CD4-positive, alpha-beta memory T cell (primary cell): ENCODE results near the gene IGSF3. TPM values are rescaled to one million over a fixed set of nuclear protein-coding genes. Genes with fewer than 3 reads are reported as not detected.

Source experiments
- CTCF ChIA-PET: fragments of 350-600 bp; sonication (Branson Sonifier 250); formaldehyde crosslinking; loops from one replicate; lab custom pipeline; 2021; ENCODE audit warnings: inconsistent platforms; ENCODE audit not compliant: partially characterized antibody; lab: Charles Lee
- POLR2A ChIA-PET: fragments of 350-600 bp; sonication (Branson Sonifier 250); formaldehyde crosslinking; loops from one replicate; lab custom pipeline; 2021; ENCODE audit not compliant: partially characterized antibody; lab: Charles Lee
- DNase-seq, 5 donors: peaks; one replicate each; pipeline versions ENCODE4 v3.0.0 to v3.0.0-alpha.2; 2020 to 2022; ENCODE audit warnings: mixed read lengths in 1 of 5
- H3K27ac ChIP-seq: one replicate; pipeline ENCODE4 v1.7.0; 2013; ENCODE audit warnings: low read depth, low read length
- H3K27me3 ChIP-seq: 2 replicates; pipeline ENCODE4 v1.7.0; 2013; ENCODE audit warnings: mild to moderate bottlenecking, low read length, moderate library complexity; ENCODE audit not compliant: insufficient read depth
- H3K36me3 ChIP-seq: 2 replicates; pipeline ENCODE4 v1.7.0; 2013; ENCODE audit warnings: mild to moderate bottlenecking, low read length, moderate library complexity; ENCODE audit not compliant: insufficient read depth
- H3K4me1 ChIP-seq: 2 replicates; pipeline ENCODE4 v1.7.0; 2013; ENCODE audit warnings: mild to moderate bottlenecking, low read length, moderate library complexity; ENCODE audit not compliant: insufficient read depth
- H3K4me3 ChIP-seq, 2 donors: one replicate each; pipeline ENCODE4 v1.7.0; 2013; ENCODE audit warnings: low read length in 2 of 2, mild to moderate bottlenecking in 1 of 2
- H3K9me3 ChIP-seq, 2 donors: one replicate each; pipeline ENCODE4 v1.7.0; 2013; ENCODE audit warnings: low read length in 2 of 2, control low read depth in 1 of 2; ENCODE audit not compliant: control insufficient read depth in 1 of 2
- H3K27ac Mint-ChIP-seq, 7 donors: one replicate each; pipeline ENCODE4 v1.8.0; 2020 to 2021; ENCODE audit warnings: mixed read lengths in 7 of 7, mild to moderate bottlenecking in 6 of 7, inconsistent platforms in 3 of 7, moderate library complexity in 3 of 7
- H3K27me3 Mint-ChIP-seq, 2 donors: one replicate each; pipeline ENCODE4 v1.8.0; 2020 to 2021; ENCODE audit warnings: mixed read lengths in 2 of 2
- H3K36me3 Mint-ChIP-seq, 2 donors: one replicate each; pipeline ENCODE4 v1.8.0; 2020 to 2021; ENCODE audit warnings: mixed read lengths in 2 of 2, inconsistent platforms in 1 of 2, mild to moderate bottlenecking in 1 of 2
- H3K4me1 Mint-ChIP-seq, 4 donors: one replicate each; pipeline ENCODE4 v1.8.0; 2020 to 2021; ENCODE audit warnings: mixed read lengths in 4 of 4, mild to moderate bottlenecking in 1 of 4
- H3K4me3 Mint-ChIP-seq, 8 donors: one replicate each; pipeline ENCODE4 v1.8.0; 2020 to 2021; ENCODE audit warnings: mixed read lengths in 8 of 8, mild to moderate bottlenecking in 7 of 8, moderate library complexity in 6 of 8, inconsistent platforms in 3 of 8
- H3K9me3 Mint-ChIP-seq, 8 donors: one replicate each; pipeline ENCODE4 v1.8.0; 2020 to 2021; ENCODE audit warnings: mixed read lengths in 8 of 8, mild to moderate bottlenecking in 5 of 8, inconsistent platforms in 3 of 8, moderate library complexity in 1 of 8
- intact Hi-C: fragments of 100-400 bp; cut with micrococcal nuclease; formaldehyde crosslinking; loops from one replicate; pipeline ENCODE4 v1.15.1; 2023
- polyA plus RNA-seq, 2 donors: library from polyadenylated mRNA; unstranded; fragments of 300-500 nt; fragmentation: Illumina TruSeq; gene quantifications; one replicate each; pipeline ENCODE4 v1.2.3, GENCODE V29; 2021
- total RNA-seq, 2 experiments: library from RNA; stranded (reverse); gene quantifications; one replicate each; pipeline ENCODE4 v1.2.3, GENCODE V29; 2021

IGSF3 gene
- total and polyA plus RNA-seq, 4 experiments from 2014 or later, result 0.06 TPM; not detected in 3

DNA sequence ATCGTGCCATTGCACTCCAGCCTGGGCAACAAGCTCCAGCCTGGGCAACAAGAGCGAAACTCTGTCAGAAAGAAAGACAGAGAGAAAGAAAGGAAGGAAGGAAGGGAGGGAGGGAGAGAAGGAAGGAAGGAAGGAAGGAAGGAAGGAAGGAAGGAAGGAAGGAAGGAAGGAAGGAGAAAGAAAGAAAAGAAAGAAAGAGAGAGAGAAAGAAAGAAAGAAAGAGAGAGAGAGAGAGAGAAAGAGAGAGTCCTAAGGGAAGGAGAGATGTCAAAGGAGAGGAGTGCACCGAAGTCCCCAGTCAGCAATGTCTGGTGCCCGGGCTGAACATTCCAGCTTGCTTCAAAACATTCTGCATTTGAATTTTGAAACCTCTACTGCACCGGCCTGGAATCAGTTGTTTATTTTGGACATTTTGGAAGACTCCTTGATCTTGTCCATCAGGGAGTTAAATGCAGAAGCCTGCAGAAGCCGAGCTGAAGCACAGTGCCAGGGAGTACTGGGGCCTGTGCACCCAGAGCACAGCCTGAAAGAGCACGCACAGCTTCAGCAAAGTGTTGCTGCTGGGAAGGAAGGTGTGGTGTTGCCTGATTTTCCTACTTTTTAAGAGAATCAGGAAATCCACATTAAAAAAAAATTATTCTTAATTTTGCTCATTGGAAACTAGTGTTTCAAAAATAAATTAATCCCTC is 3.7 kb upstream of the IGSF3 start:
- no peaks in the 10 kb centered on the region for H3K36me3 ChIP-seq
- intact Hi-C loops, result loop anchor here (5.0 kb wide), 1 partner anchor 534 kb away; no protein-coding TSS in a partner anchor
- Mint-ChIP-seq H3K4me1 (peaks cover 8 to 15% (median 9%) of the 10 kb centered on the region in 4 donors), H3K36me3 (no peaks in the 10 kb centered on the region), H3K27me3 (peaks cover 13 to 17% of the 10 kb centered on the region in 2 donors), H3K9me3 (no peaks in the 10 kb centered on the region), H3K27ac (no peak overlapping the region), H3K4me3 (no peak overlapping the region)
- ChIA-PET POLR2A (no interaction called here), CTCF (interaction anchor here (0.6 to 3.1 kb wide), 9 partner anchors 8 to 272 kb away, joined by 3 to 15 read pairs (median 4); no protein-coding TSS in a partner anchor)
- peaks cover 10% of the 10 kb centered on the region for H3K27me3 ChIP-seq
- H3K9me3 ChIP-seq, result no peaks in the 10 kb centered on the region
- H3K27ac ChIP-seq, result no peak overlapping the region
- H3K4me1 ChIP-seq, result peaks cover 9% of the 10 kb centered on the region
- no peak for DNase-seq
- H3K4me3 ChIP-seq, result no peak overlapping the region

DNA sequence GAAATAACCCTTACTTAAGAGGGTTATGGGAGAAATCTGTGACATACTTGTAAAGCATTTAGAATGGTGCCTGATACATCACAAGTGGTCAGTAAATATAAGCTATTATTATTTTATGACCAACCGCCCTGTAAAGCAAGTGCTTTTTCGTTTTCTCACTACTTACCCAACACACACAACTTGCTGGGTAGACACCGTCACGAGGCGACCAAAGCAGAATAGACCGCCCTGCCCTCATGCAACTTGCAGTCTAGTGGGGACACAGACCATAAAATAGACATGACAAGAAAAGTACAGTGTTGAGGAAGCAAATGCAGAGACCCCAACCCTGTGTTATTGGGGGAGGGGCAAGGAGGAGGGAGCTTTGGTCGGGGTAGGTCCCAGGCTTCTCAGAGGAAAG is 744 bp upstream of the IGSF3 start:
- H3K4me1 ChIP-seq, result peaks cover 9% of the 10 kb centered on the region
- peaks cover 12% of the 10 kb centered on the region for H3K27me3 ChIP-seq
- Mint-ChIP-seq H3K4me3 (peak overlapping the region; percentile 72 to 84 (median 80)), H3K27me3 (peaks cover 19 to 23% of the 10 kb centered on the region in 2 donors), H3K36me3 (no peaks in the 10 kb centered on the region), H3K27ac (peak overlapping the region in 3 of 7 donors; percentile 4 to 58 (median 54)), H3K9me3 (no peaks in the 10 kb centered on the region), H3K4me1 (peaks cover 9 to 18% (median 11%) of the 10 kb centered on the region in 4 donors)
- intact Hi-C loops, result no loop called here
- ChIA-PET POLR2A (interaction anchor here (0.9 to 2.5 kb wide), 2 partner anchors 94 to 392 kb away, joined by 3 to 6 read pairs; partner anchors contain the start of gene TTF2), CTCF (interaction anchor here (1.6 kb wide), 1 partner anchor 94 kb away, joined by 4 read pairs; no protein-coding TSS in a partner anchor)
- no peaks in the 10 kb centered on the region for H3K36me3 ChIP-seq
- DNase-seq, result no peak
- H3K9me3 ChIP-seq, result no peaks in the 10 kb centered on the region
- H3K4me3 ChIP-seq, result no peak overlapping the region
- H3K27ac ChIP-seq, result no peak overlapping the region

DNA sequence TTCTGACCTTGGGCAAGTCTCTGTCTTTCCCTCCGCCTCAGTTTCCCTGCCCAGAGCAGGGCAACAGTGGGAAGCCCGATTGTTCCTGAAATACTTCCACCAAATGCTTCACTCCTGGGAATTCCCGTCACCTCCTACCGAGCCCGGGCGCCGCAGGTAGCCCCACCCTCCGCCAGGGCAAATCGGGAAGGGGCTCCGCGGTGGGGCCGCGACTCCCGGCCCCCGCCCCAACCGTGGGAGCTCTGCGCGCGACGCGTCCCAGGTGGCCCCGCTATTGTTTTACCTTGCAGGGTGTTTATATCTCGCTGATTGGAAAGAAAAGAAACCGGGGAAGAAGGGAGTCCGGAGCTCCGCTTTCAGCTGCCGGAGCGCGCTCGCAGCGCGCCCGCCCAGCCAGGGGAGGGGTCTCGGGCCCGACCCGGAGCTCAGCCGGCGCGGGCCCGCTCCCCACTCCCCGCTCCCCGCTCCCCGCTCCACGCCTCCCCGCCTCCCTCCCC is 407 bp downstream of the IGSF3 start:
- peak in 2 of 5 donors; percentile 10 to 14 for DNase-seq

DNA sequence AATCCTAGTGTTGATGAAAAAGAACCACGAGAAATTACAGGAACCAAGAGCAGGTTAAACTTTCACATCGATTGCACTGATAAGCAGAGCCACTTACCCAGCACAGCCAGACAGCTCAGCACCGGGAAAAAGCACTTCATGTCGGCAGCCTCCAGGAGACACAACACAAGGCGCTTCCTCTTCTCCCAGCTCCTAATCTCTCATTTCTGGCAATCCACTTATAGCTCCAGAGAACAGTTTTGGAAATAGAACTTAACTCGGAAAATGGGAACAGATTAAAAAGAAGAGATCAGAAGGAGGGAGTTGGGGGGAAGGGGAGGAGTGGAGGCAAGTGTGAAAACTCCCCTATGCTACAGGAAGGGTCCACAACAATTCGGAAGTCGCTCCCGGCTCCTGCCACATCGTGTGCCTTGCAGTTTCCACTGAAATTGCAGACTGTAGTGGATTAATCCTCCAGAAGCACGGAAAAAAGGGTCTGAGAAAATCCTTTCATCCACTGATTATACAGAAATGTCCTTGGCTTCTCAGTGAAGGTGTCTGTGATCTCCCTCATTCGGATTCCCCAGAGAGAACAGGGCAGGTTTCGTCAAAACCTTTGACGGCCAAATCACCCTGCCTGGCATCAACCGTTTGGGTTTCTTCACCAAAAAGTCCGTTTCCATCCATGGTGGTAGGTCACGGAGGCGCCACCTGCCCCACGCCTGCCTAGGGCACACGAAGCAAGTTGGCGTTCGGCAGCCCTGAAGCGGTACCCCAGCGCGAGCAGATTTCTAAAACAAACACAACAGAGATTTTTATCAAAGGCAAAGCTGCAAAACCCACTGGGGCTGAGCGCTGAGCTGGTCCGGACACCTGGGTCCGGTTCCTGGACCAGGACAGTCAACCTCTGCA is 1.1 kb downstream of the IGSF3 start:
- Mint-ChIP-seq H3K36me3 (no peaks in the 10 kb centered on the region), H3K9me3 (no peaks in the 10 kb centered on the region), H3K4me1 (peaks cover 6 to 18% (median 10%) of the 10 kb centered on the region in 4 donors), H3K27ac (peak overlapping the region in 3 of 7 donors; percentile 14 to 53 (median 47)), H3K4me3 (peak overlapping the region; percentile 75 to 86 (median 82)), H3K27me3 (peaks cover 17 to 23% of the 10 kb centered on the region in 2 donors)
- intact Hi-C loops, result no loop called here
- Histone ChIP-seq H3K36me3 (no peaks in the 10 kb centered on the region), H3K4me3 (peak overlapping the region; percentile 64 to 67), H3K27ac (no peak overlapping the region), H3K9me3 (no peaks in the 10 kb centered on the region), H3K27me3 (peaks cover 12% of the 10 kb centered on the region), H3K4me1 (peaks cover 9% of the 10 kb centered on the region)
- POLR2A ChIA-PET, result interaction anchor here (2.5 kb wide), 1 partner anchor 393 kb away, joined by 6 read pairs; the partner anchor contains the start of gene TTF2
- peak in 1 of 5 donors; percentile 7 for DNase-seq
- CTCF ChIA-PET, result interaction anchor here (1.4 kb wide), 1 partner anchor 92 kb away, joined by 6 read pairs; no protein-coding TSS in a partner anchor

More for the DNA sequence above, 407 bp downstream of the IGSF3 start:
- Mint-ChIP-seq H3K4me1 (peaks cover 7 to 18% (median 10%) of the 10 kb centered on the region in 4 donors), H3K27me3 (peaks cover 17 to 23% of the 10 kb centered on the region in 2 donors), H3K27ac (peak overlapping the region in 1 of 7 donors; percentile 47), H3K4me3 (peak overlapping the region; percentile 75 to 86 (median 82)), H3K36me3 (no peaks in the 10 kb centered on the region), H3K9me3 (no peaks in the 10 kb centered on the region)
- H3K4me3 ChIP-seq, result peak overlapping the region; percentile 64 to 67
- H3K4me1 ChIP-seq, result peaks cover 9% of the 10 kb centered on the region
- ChIA-PET CTCF (interaction anchor here (1.4 kb wide), 1 partner anchor 92 kb away, joined by 6 read pairs; no protein-coding TSS in a partner anchor), POLR2A (interaction anchor here (0.9 to 2.5 kb wide), 2 partner anchors 92 to 393 kb away, joined by 3 to 6 read pairs; partner anchors contain the start of gene TTF2)
- intact Hi-C loops, result no loop called here
- no peak overlapping the region for H3K27ac ChIP-seq
- H3K9me3 ChIP-seq, result no peaks in the 10 kb centered on the region
- H3K36me3 ChIP-seq, result no peaks in the 10 kb centered on the region
- peaks cover 12% of the 10 kb centered on the region for H3K27me3 ChIP-seq

DNA sequence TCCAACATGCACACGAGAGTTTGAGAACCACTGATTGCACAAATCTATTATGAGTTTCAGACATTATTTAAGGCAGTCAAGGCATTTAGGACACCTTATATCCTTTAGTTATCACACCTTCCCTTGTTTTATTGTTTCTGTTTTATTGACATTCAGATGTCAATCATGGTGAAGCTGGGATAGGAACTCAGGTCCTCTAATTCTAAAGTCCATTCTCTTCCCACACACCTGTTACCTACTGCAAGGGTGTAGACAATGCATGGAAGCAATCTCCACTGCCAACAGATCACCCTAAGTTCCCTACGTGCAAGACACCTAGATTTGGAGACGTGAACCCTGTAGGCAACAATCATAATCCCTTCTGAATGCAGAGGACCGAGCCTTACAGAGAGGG is 2.6 kb downstream of the IGSF3 start:
- H3K27ac Mint-ChIP-seq, result no peak overlapping the region
- H3K4me1 ChIP-seq, result peaks cover 9% of the 10 kb centered on the region
- peaks cover 6 to 16% (median 10%) of the 10 kb centered on the region in 4 donors for H3K4me1 Mint-ChIP-seq
- no peak for DNase-seq
- H3K27me3 ChIP-seq, result peaks cover 12% of the 10 kb centered on the region
- no peaks in the 10 kb centered on the region for H3K9me3 ChIP-seq
- H3K36me3 Mint-ChIP-seq, result no peaks in the 10 kb centered on the region
- no peaks in the 10 kb centered on the region for H3K36me3 ChIP-seq
- H3K4me3 Mint-ChIP-seq, result peak overlapping the region in 3 of 8 donors; percentile 8 to 10 (median 8)
- no peak overlapping the region for H3K27ac ChIP-seq
- POLR2A ChIA-PET, result no interaction called here
- CTCF ChIA-PET, result no interaction called here
- H3K4me3 ChIP-seq, result no peak overlapping the region
- peaks cover 17 to 23% of the 10 kb centered on the region in 2 donors for H3K27me3 Mint-ChIP-seq
- H3K9me3 Mint-ChIP-seq, result no peaks in the 10 kb centered on the region
- intact Hi-C loops, result no loop called here

DNA sequence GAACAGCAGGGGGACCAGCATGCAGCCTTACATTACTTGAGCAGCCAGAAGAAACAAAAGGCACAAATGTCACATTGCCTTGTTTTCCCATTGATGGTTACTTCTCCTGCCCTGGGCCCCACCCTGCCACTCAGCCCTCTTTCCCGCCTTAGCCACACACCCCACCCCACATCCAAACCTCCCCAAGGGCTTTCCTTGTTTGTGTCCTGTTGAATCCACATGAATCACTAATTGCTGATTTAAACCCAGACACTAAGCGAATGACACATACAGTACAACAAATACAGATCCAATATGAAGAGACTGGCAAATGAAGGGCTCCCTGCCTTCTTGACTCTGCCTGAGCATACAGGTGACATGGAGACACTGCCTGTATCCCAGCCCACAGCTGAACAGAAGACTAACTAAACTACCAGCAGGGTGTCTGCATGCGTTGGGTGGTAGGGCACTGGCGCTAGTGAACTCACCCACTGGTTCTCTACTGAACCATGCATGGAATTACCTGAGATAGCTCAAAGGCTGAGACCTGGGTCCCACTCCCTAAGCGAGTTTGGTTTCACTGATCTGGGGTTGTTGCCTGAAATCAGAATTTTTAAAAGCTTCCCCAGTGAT is 3.1 kb downstream of the IGSF3 start:
- intact Hi-C loops, result no loop called here
- CTCF ChIA-PET, result no interaction called here

More for the DNA sequence above, 3.1 kb downstream of the IGSF3 start:
- Histone ChIP-seq H3K4me3 (no peak overlapping the region), H3K4me1 (peaks cover 9% of the 10 kb centered on the region), H3K27me3 (peaks cover 12% of the 10 kb centered on the region), H3K9me3 (no peaks in the 10 kb centered on the region), H3K27ac (no peak overlapping the region), H3K36me3 (no peaks in the 10 kb centered on the region)
- POLR2A ChIA-PET, result no interaction called here
- no peak overlapping the region for H3K4me3 Mint-ChIP-seq
- H3K9me3 Mint-ChIP-seq, result no peaks in the 10 kb centered on the region
- no peak overlapping the region for H3K27ac Mint-ChIP-seq
- no peaks in the 10 kb centered on the region for H3K36me3 Mint-ChIP-seq
- H3K27me3 Mint-ChIP-seq, result peaks cover 17 to 23% of the 10 kb centered on the region in 2 donors
- peaks cover 6 to 14% (median 10%) of the 10 kb centered on the region in 4 donors for H3K4me1 Mint-ChIP-seq
- DNase-seq, result no peak
